GM19043 (cell line): ENCODE measurements around the gene MTA1.
A peak's percentile ranks its signal among the peaks of the same experiment; 100 is the strongest.

Experiments used
- ATAC-seq: cut with Tn5 transposase; IDR thresholded peaks from one replicate; pipeline ENCODE4 v1.9.1; 2021; ENCODE audit warnings: low read depth; ENCODE audit not compliant: unreplicated experiment

MTA1 gene

GRCh38 chr14:105473033-105473676, 53.5 kb downstream of the MTA1 start:
- ATAC-seq: no peak

GRCh38 chr14:105473677-105474482, 54.3 kb downstream of the MTA1 start:
- ATAC-seq: no peak

GRCh38 chr14:105474483-105475268, 55.0 kb downstream of the MTA1 start, which contains the start of gene CRIP2:
Gene CRIP2, plus strand, starts transcription at chr14:105474821. Its CDS starts 42 bp downstream, at chr14:105474863.
- ATAC-seq: no peak

GRCh38 chr14:105475269-105476096, 55.9 kb downstream of the MTA1 start:
- ATAC-seq: no peak

GRCh38 chr14:105476097-105476830, 56.6 kb downstream of the MTA1 start:
- ATAC-seq: no peak

GRCh38 chr14:105476831-105477659, 57.4 kb downstream of the MTA1 start:
- no peak for ATAC-seq

GRCh38 chr14:105477660-105478397, 58.2 kb downstream of the MTA1 start:
- no peak for ATAC-seq

- no peak for ATAC-seq
These were observed 59.0 kb downstream of the MTA1 start for GRCh38 chr14:105478398-105479251.

- no peak for ATAC-seq
These were observed 60.0 kb downstream of the MTA1 start for GRCh38 chr14:105479431-105480158.

- ATAC-seq: no peak
These were observed 60.6 kb downstream of the MTA1 start for GRCh38 chr14:105480199-105480746.

- ATAC-seq: peak; percentile 42
These were observed 61.5 kb downstream of the MTA1 start for GRCh38 chr14:105480807-105481801.

- ATAC-seq: peak; percentile 55
These were observed 62.3 kb downstream of the MTA1 start for GRCh38 chr14:105481886-105482457.

- no peak for ATAC-seq
These were observed 63.0 kb downstream of the MTA1 start for GRCh38 chr14:105482486-105483110.
